Nephron progenitor cell (in vitro differentiated cells): ENCODE measurements around the gene COLEC12.

Experiments
- DNase-seq: peaks from one replicate; pipeline ENCODE4 v3.0.0; 2021
- H3K27ac Mint-ChIP-seq: 2 replicates; pipeline ENCODE4 v1.8.0; 2021; ENCODE audit warnings: mild to moderate bottlenecking, moderate library complexity, mixed read lengths
- H3K27me3 Mint-ChIP-seq: 2 replicates; pipeline ENCODE4 v1.8.0; 2021; ENCODE audit warnings: mild to moderate bottlenecking, low read depth, mixed read lengths; ENCODE audit not compliant: poor library complexity
- H3K36me3 Mint-ChIP-seq: 2 replicates; pipeline ENCODE4 v1.8.0; 2021; ENCODE audit warnings: low read depth, mixed read lengths
- H3K4me1 Mint-ChIP-seq: 2 replicates; pipeline ENCODE4 v1.8.0; 2021; ENCODE audit warnings: mixed read lengths
- H3K4me3 Mint-ChIP-seq: 2 replicates; pipeline ENCODE4 v1.8.0; 2021; ENCODE audit warnings: mild to moderate bottlenecking, moderate library complexity, mixed read lengths
- H3K9me3 Mint-ChIP-seq: 2 replicates; pipeline ENCODE4 v1.8.0; 2021; ENCODE audit warnings: mild to moderate bottlenecking, moderate library complexity, mixed read lengths
- TF ChIP-seq, protein P1 (sequence below): fragments of 200-600 bp; sonication (generic); IDR thresholded peaks from 2 replicates; pipeline ENCODE4 v1.5.0; 2021; ENCODE audit warnings: antibody characterized with exemption

COLEC12 gene

GRCh38 chr18:429030-429429 lies 71.5 kb downstream of the COLEC12 start:
- TF ChIP-seq, protein P1, sequence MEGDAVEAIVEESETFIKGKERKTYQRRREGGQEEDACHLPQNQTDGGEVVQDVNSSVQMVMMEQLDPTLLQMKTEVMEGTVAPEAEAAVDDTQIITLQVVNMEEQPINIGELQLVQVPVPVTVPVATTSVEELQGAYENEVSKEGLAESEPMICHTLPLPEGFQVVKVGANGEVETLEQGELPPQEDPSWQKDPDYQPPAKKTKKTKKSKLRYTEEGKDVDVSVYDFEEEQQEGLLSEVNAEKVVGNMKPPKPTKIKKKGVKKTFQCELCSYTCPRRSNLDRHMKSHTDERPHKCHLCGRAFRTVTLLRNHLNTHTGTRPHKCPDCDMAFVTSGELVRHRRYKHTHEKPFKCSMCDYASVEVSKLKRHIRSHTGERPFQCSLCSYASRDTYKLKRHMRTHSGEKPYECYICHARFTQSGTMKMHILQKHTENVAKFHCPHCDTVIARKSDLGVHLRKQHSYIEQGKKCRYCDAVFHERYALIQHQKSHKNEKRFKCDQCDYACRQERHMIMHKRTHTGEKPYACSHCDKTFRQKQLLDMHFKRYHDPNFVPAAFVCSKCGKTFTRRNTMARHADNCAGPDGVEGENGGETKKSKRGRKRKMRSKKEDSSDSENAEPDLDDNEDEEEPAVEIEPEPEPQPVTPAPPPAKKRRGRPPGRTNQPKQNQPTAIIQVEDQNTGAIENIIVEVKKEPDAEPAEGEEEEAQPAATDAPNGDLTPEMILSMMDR = no peak

GRCh38 chr18:427005-427404 lies 73.5 kb downstream of the COLEC12 start:
- Mint-ChIP-seq H3K36me3 (no peaks in the 10 kb centered on the region), H3K9me3 (no peaks in the 10 kb centered on the region), H3K27ac (peak overlapping the region; percentile 73), H3K4me3 (no peak overlapping the region), H3K4me1 (peaks cover 63% of the 10 kb centered on the region), H3K27me3 (no peaks in the 10 kb centered on the region)
- no peak for DNase-seq
- TF ChIP-seq, protein P1 = no peak

More at GRCh38 chr18:429030-429429, 71.5 kb downstream of the COLEC12 start:
- H3K36me3 Mint-ChIP-seq = no peaks in the 10 kb centered on the region
- no peaks in the 10 kb centered on the region for H3K9me3 Mint-ChIP-seq
- no peak overlapping the region for H3K27ac Mint-ChIP-seq
- peaks cover 47% of the 10 kb centered on the region for H3K4me1 Mint-ChIP-seq
- no peaks in the 10 kb centered on the region for H3K27me3 Mint-ChIP-seq
- no peak for DNase-seq
- H3K4me3 Mint-ChIP-seq = no peak overlapping the region

DNA sequence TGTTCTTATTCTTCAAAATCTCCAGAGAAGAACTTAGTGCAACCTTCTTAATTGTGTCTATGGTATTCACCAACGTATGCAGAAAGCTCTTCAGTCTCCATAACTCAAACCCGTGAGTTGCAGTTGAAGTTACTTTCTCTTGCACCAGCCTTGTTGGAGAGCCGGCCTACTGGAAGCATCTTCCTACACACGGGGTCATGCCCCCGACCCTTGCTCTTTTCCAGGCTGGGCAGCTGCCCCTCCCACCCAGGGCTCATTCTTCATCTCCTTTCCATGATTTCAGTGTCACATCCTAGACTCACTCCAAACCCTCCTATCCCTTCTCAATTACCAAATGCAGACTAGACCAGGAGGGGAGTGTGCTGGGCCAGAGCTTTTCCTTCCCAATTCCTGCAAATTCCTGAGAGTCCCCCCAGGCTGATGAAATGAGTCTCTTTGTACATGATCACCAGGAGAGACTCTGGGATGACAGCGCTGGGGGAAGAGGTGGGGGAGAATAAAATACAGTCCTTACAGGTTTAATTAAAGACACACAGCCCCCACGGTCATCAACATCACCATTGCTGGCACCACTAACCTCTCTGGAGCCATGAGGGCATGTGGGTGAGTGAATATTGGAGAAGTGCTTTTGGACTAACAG lies 75.3 kb downstream of the COLEC12 start:
- Mint-ChIP-seq H3K9me3 (no peaks in the 10 kb centered on the region), H3K36me3 (no peaks in the 10 kb centered on the region), H3K27ac (peak overlapping the region; percentile 90), H3K4me1 (peaks cover 81% of the 10 kb centered on the region), H3K4me3 (peak overlapping the region; percentile 21), H3K27me3 (no peaks in the 10 kb centered on the region)
- TF ChIP-seq, protein P1 = no peak
- peak; percentile 43 for DNase-seq

DNA sequence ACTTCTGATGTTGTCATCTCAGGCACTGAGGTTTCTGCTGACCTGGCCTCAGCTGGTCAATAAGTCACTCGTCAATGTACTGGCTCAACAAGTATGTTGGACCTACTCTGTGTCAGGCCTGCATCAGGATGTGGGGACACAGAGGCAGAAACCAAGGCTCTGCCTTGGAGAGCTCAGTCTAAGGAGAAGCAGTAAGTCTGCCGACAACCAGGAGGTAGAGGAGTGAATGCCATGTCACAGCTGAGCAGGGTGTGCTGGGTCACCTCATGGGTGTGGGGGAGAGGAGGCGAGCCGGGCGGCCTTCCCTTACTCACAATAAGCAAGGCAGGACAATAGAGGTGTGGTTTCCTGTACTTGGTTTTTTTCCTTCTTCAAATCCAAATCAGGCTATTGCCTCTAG lies 75.8 kb downstream of the COLEC12 start:
- Mint-ChIP-seq H3K9me3 (no peaks in the 10 kb centered on the region), H3K4me1 (peaks cover 83% of the 10 kb centered on the region), H3K36me3 (no peaks in the 10 kb centered on the region), H3K27me3 (no peaks in the 10 kb centered on the region), H3K4me3 (peak overlapping the region; percentile 21), H3K27ac (peak overlapping the region; percentile 90)
- TF ChIP-seq, protein P1 = no peak
- no peak for DNase-seq

- H3K4me3 Mint-ChIP-seq = peak overlapping the region; percentile 60
- no peaks in the 10 kb centered on the region for H3K27me3 Mint-ChIP-seq
- H3K36me3 Mint-ChIP-seq = no peaks in the 10 kb centered on the region
- no peak for DNase-seq
- TF ChIP-seq, protein P1 = no peak
- peaks cover 78% of the 10 kb centered on the region for H3K4me1 Mint-ChIP-seq
- peak overlapping the region; percentile 90 for H3K27ac Mint-ChIP-seq
- H3K9me3 Mint-ChIP-seq = no peaks in the 10 kb centered on the region
Measured at GRCh38 chr18:424071-424661, 76.3 kb downstream of the COLEC12 start.

- no peak overlapping the region for H3K27ac Mint-ChIP-seq
- peaks cover 77% of the 10 kb centered on the region for H3K4me1 Mint-ChIP-seq
- no peak for DNase-seq
- H3K4me3 Mint-ChIP-seq = no peak overlapping the region
- TF ChIP-seq, protein P1 = no peak
- H3K36me3 Mint-ChIP-seq = no peaks in the 10 kb centered on the region
- H3K9me3 Mint-ChIP-seq = no peaks in the 10 kb centered on the region
- H3K27me3 Mint-ChIP-seq = no peaks in the 10 kb centered on the region
Measured at GRCh38 chr18:422966-423365, 77.5 kb downstream of the COLEC12 start.
